Measurements from ENCODE around the gene GABARAPL1.

DNA sequence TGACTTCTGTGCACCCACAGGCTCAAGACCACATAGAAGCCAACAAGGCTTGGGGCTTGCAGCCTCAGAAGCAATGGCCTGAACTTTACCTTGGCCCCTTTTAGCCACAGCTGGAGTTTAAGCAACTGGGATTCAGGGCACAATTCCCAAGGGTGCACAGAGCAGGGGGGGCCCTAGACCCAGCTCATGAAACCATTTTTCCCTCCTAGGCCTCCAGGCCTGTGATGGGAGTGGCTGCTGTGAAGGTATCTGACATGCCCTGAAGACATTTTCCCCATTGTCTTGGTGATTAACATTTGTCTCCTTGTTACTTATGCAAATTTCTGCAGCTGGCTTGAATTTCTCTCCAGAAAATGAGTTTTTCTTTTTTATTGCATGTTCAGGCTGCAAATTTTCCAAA lies 21.9 kb downstream of the GABARAPL1 start:
- TF ChIP-seq FOXP2 (optimal IDR thresholded peaks at IDR 0.05; ENCODE audit: control extremely low read depth, extremely low read length, insufficient read depth) (no peak), EZH2 (IDR thresholded peaks at IDR 0.05) (no peak), POLR2AphosphoS5 (IDR thresholded peaks at IDR 0.05; ENCODE audit: borderline replicate concordance, low read depth, low read length) (no peak)

Measured in SK-N-MC (cell line).